ENCODE measurements around the gene SH3BP2.

Gene SH3BP2

DNA sequence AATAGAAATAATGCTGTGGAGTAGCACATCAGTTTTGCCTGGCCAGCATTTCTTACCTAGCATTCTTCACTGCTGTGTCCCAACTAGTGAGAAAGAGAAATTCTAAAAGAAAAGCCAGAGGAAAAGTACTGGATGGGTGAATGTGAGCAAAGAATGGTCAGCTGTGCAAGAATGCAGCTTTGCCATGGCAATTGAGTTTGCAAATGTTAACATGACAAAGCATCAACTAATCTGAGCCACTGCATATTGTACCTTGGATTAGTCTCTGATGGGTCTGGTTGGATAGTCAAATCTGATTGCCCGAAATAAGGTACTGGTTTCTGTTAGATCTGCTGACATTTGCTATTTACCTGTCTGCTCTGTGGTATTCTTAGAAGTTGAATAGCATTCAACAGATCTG, 89.5 kb downstream of the SH3BP2 start:
- no peak for DNase-seq

DNA sequence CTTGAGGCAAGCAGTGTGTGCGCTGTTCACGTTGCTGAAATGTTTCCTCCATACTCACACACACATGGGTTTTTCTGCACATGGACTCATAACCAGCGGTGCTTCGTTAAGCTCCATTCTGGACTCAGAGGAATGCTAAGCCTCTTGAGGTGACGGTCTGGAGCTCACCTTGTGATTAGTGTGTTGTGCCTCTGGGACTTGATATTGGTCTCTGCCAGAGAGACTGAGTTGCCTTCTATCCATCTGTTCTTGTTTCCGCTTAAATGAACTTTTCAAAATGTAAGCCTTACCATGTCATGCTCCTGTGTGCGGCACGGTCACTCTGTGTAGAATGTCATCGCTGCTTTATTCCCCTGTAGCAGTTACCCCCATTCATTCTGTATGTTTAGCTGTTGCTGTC, 93.3 kb downstream of the SH3BP2 start:
- DNase-seq = no peak

DNA sequence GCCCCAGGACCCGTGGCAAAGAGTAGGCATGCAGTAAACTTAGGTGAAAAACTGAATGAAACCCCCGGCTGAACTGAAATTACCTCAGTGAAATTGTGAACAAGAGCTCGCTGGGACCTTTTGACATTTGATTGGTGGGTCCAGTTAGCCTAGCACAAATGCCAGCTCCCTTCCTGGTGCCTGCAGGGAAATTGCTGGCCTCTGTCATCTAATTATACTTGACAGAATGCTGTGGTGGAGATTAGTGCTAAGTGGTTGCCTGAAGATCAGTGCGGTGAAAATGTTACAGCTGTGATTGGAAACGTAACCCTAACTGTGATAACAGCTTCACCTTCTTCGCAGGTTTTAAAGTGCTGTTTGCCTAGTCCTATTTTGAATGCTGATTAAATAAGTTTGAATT, 93.7 kb downstream of the SH3BP2 start:
- no peak for DNase-seq

DNA sequence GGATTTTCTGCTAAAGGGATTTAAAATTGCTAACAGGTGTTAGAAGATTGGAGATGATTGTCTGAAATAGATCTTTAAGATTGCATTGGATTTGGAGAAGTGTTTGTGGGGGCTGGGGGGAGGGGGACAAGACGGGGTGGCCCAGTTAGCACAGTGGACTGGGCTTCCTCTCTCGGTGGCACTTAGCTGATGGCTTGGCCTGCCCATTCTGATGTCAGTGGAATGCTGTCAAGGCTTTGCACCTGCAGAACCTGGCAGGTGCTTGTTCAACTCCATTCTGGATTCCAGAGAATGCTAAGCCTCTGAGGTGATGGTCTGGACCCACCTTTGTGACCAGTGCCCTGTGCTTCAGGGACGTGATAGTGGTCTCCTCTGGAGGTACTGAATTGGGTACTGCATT, 94.5 kb downstream of the SH3BP2 start:
- no peak for DNase-seq

DNA sequence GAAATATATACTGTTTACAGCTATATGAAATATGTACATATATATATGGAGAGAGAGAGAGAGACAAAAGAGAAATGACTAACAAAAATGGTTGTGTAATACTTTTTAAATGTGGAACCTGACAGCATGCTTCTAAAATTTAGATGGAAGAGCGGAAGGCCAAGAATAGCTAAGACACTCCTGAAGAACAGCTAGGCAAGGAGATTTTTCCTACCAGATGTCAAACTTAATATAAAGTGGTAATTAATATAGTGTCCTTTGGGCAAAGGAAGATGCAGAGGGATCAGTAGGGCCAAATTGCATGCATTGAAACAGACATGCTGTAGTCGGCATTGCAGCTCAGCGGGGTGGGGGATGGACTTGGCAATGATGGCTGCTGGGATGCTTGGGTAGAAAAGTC, 96.0 kb downstream of the SH3BP2 start:
- DNase-seq = no peak
